ENCODE results near the gene PHLDB3. TPM values are rescaled to one million over a fixed set of nuclear protein-coding genes. Genes with fewer than 3 reads are reported as not detected.

PHLDB3 gene
- total and polyA plus RNA-seq, 4 donors: 4.8 to 18.5 (median 9.9) TPM

GRCh38 chr19:43507880-43508279 lies 3.3 kb upstream of the PHLDB3 start:
- DNase-seq (peak in 1 of 2 donors; percentile 3), ATAC-seq (ENCODE audit: low FRiP score) (no peak)
- WGBS, 2 donors: 86% methylated on average over 2 of the region's 2 CpGs
- intact Hi-C loops (cut with DNase I): no loop called here
- Histone ChIP-seq H3K4me1 (ENCODE audit: control insufficient read depth in 1 of 2, insufficient read depth in 2 of 2, low read length in 2 of 2) (no peaks in the 10 kb centered on the region), H3K27me3 (ENCODE audit: control insufficient read depth in 1 of 2, insufficient read depth in 2 of 2, low read length in 1 of 2) (no peaks in the 10 kb centered on the region), H3K9me3 (ENCODE audit: control insufficient read depth, low read length) (no peaks in the 10 kb centered on the region), H3K4me3 (ENCODE audit: low read length in 2 of 2) (no peak overlapping the region), H3K36me3 (ENCODE audit: control insufficient read depth in 1 of 2, insufficient read depth in 2 of 2, low read length in 1 of 2) (peaks cover 1 to 2% of the 10 kb centered on the region in 2 donors), H3K27ac (ENCODE audit: low read depth in 1 of 2, low read length in 2 of 2) (no peak overlapping the region)

DNA sequence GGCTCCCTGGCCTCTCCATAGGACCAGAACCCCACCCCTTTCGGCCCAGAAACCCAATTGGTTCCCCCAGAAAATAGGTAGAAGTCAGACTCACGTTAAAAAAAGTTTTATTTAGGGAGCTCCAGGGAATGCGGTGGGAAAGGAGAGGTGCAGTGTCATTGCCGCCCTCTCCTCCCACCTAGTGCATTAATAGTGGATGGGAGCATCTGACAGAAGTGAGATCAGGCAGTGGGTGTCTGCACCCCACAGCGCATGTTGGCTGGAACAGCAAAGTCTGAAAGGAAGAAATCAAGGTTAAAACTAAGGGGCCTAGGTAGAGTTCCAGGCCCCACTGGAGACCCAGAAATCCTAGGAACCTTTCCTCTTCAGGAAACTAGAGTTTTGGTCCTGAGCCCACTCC lies 2.1 kb upstream of the PHLDB3 start:
- peaks cover 1 to 2% of the 10 kb centered on the region in 2 donors for H3K36me3 ChIP-seq (ENCODE audit: control insufficient read depth in 1 of 2, insufficient read depth in 2 of 2, low read length in 1 of 2)
- H3K9me3 ChIP-seq (ENCODE audit: control insufficient read depth, low read length): no peaks in the 10 kb centered on the region
- no peak overlapping the region for H3K27ac ChIP-seq (ENCODE audit: low read depth in 1 of 2, low read length in 2 of 2)
- ATAC-seq (ENCODE audit: low FRiP score): no peak
- no peaks in the 10 kb centered on the region for H3K4me1 ChIP-seq (ENCODE audit: control insufficient read depth in 1 of 2, insufficient read depth in 2 of 2, low read length in 2 of 2)
- intact Hi-C loops (cut with DNase I): no loop called here
- H3K4me3 ChIP-seq (ENCODE audit: low read length in 2 of 2): no peak overlapping the region
- no peaks in the 10 kb centered on the region for H3K27me3 ChIP-seq (ENCODE audit: control insufficient read depth in 1 of 2, insufficient read depth in 2 of 2, low read length in 1 of 2)
- WGBS, 2 donors: 92 to 96% methylated on average over 5 of the region's 5 CpGs
- DNase-seq: no peak

DNA sequence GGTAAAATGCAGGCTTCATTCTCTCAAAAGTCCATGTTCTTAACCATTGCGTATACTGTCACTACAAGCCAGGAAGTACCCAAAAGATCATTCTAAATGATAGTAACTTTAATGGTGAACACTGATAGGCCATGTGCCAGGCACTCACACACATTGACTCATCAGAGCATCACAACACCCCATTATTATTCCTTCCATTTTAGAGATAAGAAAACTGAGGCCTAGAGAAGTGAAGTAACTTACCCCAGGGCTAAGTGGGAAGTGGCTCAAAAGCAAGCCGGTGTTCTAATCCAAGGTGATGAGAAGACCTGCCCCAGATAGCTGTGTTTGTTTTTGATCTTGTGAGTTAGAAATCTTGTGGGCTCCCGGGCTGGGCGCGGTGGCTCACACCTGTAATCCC lies 1.4 kb upstream of the PHLDB3 start:
- intact Hi-C loops (cut with DNase I): no loop called here
- Histone ChIP-seq H3K9me3 (ENCODE audit: control insufficient read depth, low read length) (no peaks in the 10 kb centered on the region), H3K4me3 (ENCODE audit: low read length in 2 of 2) (no peak overlapping the region), H3K4me1 (ENCODE audit: control insufficient read depth in 1 of 2, insufficient read depth in 2 of 2, low read length in 2 of 2) (no peaks in the 10 kb centered on the region), H3K36me3 (ENCODE audit: control insufficient read depth in 1 of 2, insufficient read depth in 2 of 2, low read length in 1 of 2) (peaks cover 1 to 2% of the 10 kb centered on the region in 2 donors), H3K27ac (ENCODE audit: low read depth in 1 of 2, low read length in 2 of 2) (no peak overlapping the region), H3K27me3 (ENCODE audit: control insufficient read depth in 1 of 2, insufficient read depth in 2 of 2, low read length in 1 of 2) (no peaks in the 10 kb centered on the region)
- 96 to 98% methylated on average over 5 of the region's 5 CpGs for WGBS, 2 donors
- ATAC-seq (ENCODE audit: low FRiP score): no peak
- DNase-seq: no peak

GRCh38 chr19:43505186-43505456 lies 575 bp upstream of the PHLDB3 start:
- H3K4me1 ChIP-seq (ENCODE audit: control insufficient read depth in 1 of 2, insufficient read depth in 2 of 2, low read length in 2 of 2): no peaks in the 10 kb centered on the region
- intact Hi-C loops (cut with DNase I): no loop called here
- H3K4me3 ChIP-seq (ENCODE audit: low read length in 2 of 2): no peak overlapping the region
- ATAC-seq (ENCODE audit: low FRiP score) (no peak), DNase-seq (no peak)
- WGBS, 2 donors: 96 to 97% methylated on average over 3 of the region's 3 CpGs
- no peaks in the 10 kb centered on the region for H3K9me3 ChIP-seq (ENCODE audit: control insufficient read depth, low read length)
- H3K27ac ChIP-seq (ENCODE audit: low read depth in 1 of 2, low read length in 2 of 2): no peak overlapping the region
- peaks cover 1 to 2% of the 10 kb centered on the region in 2 donors for H3K36me3 ChIP-seq (ENCODE audit: control insufficient read depth in 1 of 2, insufficient read depth in 2 of 2, low read length in 1 of 2)
- no peaks in the 10 kb centered on the region for H3K27me3 ChIP-seq (ENCODE audit: control insufficient read depth in 1 of 2, insufficient read depth in 2 of 2, low read length in 1 of 2)

DNA sequence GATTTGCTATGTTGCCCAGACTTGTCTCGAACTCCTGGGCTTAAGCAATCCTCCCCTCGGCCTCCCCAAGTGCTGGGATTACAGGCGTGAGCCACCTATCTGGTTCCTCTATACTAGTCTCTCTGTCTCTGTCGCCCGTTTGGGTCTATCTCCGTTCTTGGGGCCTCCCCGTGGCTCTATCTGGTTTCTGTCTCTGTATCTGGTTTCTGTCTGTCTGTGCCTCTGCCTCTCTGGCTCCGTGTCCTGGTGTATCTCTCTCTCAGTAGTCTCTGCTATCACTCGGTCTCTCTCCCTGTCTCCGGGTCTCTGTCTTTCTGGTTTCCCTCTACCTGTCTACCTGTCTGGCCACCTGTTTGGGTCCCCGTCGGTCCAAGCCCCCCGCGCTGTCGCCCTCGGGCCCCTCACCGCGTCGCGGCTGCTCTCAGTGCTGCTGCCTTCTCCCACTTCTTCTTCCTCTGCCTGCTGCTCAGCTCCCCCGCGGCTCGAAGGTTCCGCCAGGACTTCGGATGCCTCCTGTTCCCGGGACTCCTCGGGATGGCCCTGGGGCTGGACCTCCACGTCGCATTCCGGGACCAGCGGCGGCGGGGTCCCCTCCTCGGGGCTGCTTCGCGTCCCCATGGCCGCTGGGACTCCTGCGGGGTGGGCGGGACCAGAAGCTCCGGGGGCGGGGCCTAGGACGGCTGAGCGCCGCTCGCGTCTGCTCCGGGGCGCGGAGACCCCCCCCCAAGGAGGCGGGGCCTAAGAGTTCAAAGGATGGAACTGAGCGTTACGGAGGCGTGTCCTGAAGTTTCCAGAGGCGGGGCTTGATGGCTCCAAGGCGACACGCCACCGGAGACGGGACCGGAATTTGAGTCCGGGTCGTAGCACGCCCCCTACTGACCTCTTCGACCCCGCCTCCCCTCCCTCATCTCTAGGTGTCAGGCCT lies 783 bp downstream of the PHLDB3 start:
- peak; percentile 98 to 100 for DNase-seq
- no peaks in the 10 kb centered on the region for H3K27me3 ChIP-seq (ENCODE audit: control insufficient read depth in 1 of 2, insufficient read depth in 2 of 2, low read length in 1 of 2)
- H3K36me3 ChIP-seq (ENCODE audit: control insufficient read depth in 1 of 2, insufficient read depth in 2 of 2, low read length in 1 of 2): peaks cover 1 to 2% of the 10 kb centered on the region in 2 donors
- H3K27ac ChIP-seq (ENCODE audit: low read depth in 1 of 2, low read length in 2 of 2): peak overlapping the region in 1 of 2 donors; percentile 69
- no peaks in the 10 kb centered on the region for H3K9me3 ChIP-seq (ENCODE audit: control insufficient read depth, low read length)
- no peaks in the 10 kb centered on the region for H3K4me1 ChIP-seq (ENCODE audit: control insufficient read depth in 1 of 2, insufficient read depth in 2 of 2, low read length in 2 of 2)
- 1 to 2% methylated on average over 57 to 64 of the region's 64 CpGs for WGBS, 2 donors
- intact Hi-C loops (cut with DNase I): loop anchor here (1.0 to 5.0 kb wide), 2 partner anchors 40 to 41 kb away; no protein-coding TSS in a partner anchor
- ATAC-seq (ENCODE audit: low FRiP score): peak; percentile 99
- peak overlapping the region; percentile 53 to 84 for H3K4me3 ChIP-seq (ENCODE audit: low read length in 2 of 2)

DNA sequence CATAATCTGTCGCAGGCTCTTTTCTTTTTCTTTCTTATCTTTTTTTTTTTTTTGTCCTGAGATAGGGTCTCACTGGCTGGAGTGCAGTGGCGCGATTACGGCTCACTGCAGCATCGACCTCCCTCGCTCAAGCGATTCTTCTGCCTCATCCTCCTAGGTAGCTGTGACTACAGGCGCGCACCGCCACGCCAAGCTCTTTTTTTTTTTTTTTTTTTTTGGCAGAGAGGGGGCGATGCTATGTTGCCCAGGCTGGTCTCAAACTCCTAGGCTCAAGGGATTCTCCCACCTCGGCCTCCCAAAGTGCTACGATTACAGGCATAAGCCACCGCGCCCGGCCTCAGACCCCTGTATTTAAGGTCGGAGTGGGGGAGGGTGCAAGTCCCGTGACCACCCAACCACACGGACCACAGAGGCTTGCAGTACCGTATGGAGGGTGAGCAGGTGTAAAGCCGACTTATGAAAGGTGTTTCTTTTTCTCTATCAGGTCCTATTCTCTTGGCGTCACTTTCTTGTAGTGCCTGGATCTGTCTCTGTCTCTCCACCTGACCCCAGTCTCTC lies 2.0 kb downstream of the PHLDB3 start:
- intact Hi-C loops (cut with DNase I): loop anchor here in 1 of 2 donors (5.0 kb wide), 1 partner anchor 40 kb away; no protein-coding TSS in a partner anchor
- H3K4me1 ChIP-seq (ENCODE audit: control insufficient read depth in 1 of 2, insufficient read depth in 2 of 2, low read length in 2 of 2): no peaks in the 10 kb centered on the region
- ATAC-seq (ENCODE audit: low FRiP score) (no peak), DNase-seq (no peak)
- no peaks in the 10 kb centered on the region for H3K36me3 ChIP-seq (ENCODE audit: control insufficient read depth in 1 of 2, insufficient read depth in 2 of 2, low read length in 1 of 2)
- H3K4me3 ChIP-seq (ENCODE audit: low read length in 2 of 2): no peak overlapping the region
- H3K27me3 ChIP-seq (ENCODE audit: control insufficient read depth in 1 of 2, insufficient read depth in 2 of 2, low read length in 1 of 2): no peaks in the 10 kb centered on the region
- WGBS, 2 donors: 84 to 87% methylated on average over 22 to 23 of the region's 23 CpGs
- no peaks in the 10 kb centered on the region for H3K9me3 ChIP-seq (ENCODE audit: control insufficient read depth, low read length)
- H3K27ac ChIP-seq (ENCODE audit: low read depth in 1 of 2, low read length in 2 of 2): no peak overlapping the region

GRCh38 chr19:43501661-43502418 lies 2.7 kb downstream of the PHLDB3 start:
- H3K4me3 ChIP-seq (ENCODE audit: low read length in 2 of 2): no peak overlapping the region
- H3K36me3 ChIP-seq (ENCODE audit: control insufficient read depth in 1 of 2, insufficient read depth in 2 of 2, low read length in 1 of 2): no peaks in the 10 kb centered on the region
- WGBS, 2 donors: 70 to 79% methylated on average over 41 to 43 of the region's 43 CpGs
- H3K27me3 ChIP-seq (ENCODE audit: control insufficient read depth in 1 of 2, insufficient read depth in 2 of 2, low read length in 1 of 2): no peaks in the 10 kb centered on the region
- H3K4me1 ChIP-seq (ENCODE audit: control insufficient read depth in 1 of 2, insufficient read depth in 2 of 2, low read length in 2 of 2): no peaks in the 10 kb centered on the region
- no peaks in the 10 kb centered on the region for H3K9me3 ChIP-seq (ENCODE audit: control insufficient read depth, low read length)
- DNase-seq (no peak), ATAC-seq (ENCODE audit: low FRiP score) (no peak)
- intact Hi-C loops (cut with DNase I): loop anchor here in 1 of 2 donors (2.0 to 5.0 kb wide), 2 partner anchors 23 to 40 kb away; no protein-coding TSS in a partner anchor
- H3K27ac ChIP-seq (ENCODE audit: low read depth in 1 of 2, low read length in 2 of 2): no peak overlapping the region

GRCh38 chr19:43499042-43499441 lies 5.5 kb downstream of the PHLDB3 start:
- no peaks in the 10 kb centered on the region for H3K4me1 ChIP-seq (ENCODE audit: control insufficient read depth in 1 of 2, insufficient read depth in 2 of 2, low read length in 2 of 2)
- ATAC-seq (ENCODE audit: low FRiP score): no peak
- H3K4me3 ChIP-seq (ENCODE audit: low read length in 2 of 2): no peak overlapping the region
- WGBS, 2 donors: 83 to 90% methylated on average over 3 of the region's 3 CpGs
- no peaks in the 10 kb centered on the region for H3K27me3 ChIP-seq (ENCODE audit: control insufficient read depth in 1 of 2, insufficient read depth in 2 of 2, low read length in 1 of 2)
- intact Hi-C loops (cut with DNase I): no loop called here
- H3K27ac ChIP-seq (ENCODE audit: low read depth in 1 of 2, low read length in 2 of 2): no peak overlapping the region
- no peak for DNase-seq
- H3K9me3 ChIP-seq (ENCODE audit: control insufficient read depth, low read length): no peaks in the 10 kb centered on the region
- H3K36me3 ChIP-seq (ENCODE audit: control insufficient read depth in 1 of 2, insufficient read depth in 2 of 2, low read length in 1 of 2): peaks cover 0 to 2% of the 10 kb centered on the region in 2 donors

Data from aorta (tissue), 5 donors.